Common myeloid progenitor, CD34-positive (primary cell): ENCODE measurements around the gene HRH3.

Experiments used
- CTCF ChIA-PET: fragments of 350-600 bp; sonication (Branson Sonifier 250); formaldehyde crosslinking; loops from one replicate; lab custom pipeline; 2021; ENCODE audit warnings: antibody characterized with exemption; lab: Charles Lee
- POLR2A ChIA-PET: fragments of 350-600 bp; sonication (Branson Sonifier 250); formaldehyde crosslinking; loops from one replicate; lab custom pipeline; 2021; ENCODE audit warnings: antibody characterized with exemption; lab: Charles Lee
- DNase-seq, 3 donors: peaks; one replicate each; pipeline versions ENCODE4 v3.0.0 to v3.0.0-alpha.2; 2013
- H3K27ac ChIP-seq, 2 experiments: 1 replicate in 1 of 2; 2 replicates in 1 of 2; pipeline ENCODE4 v1.7.0; 2013; ENCODE audit warnings: inconsistent platforms in 2 of 2, low read length in 2 of 2, mild to moderate bottlenecking in 2 of 2, low read depth in 1 of 2, moderate library complexity in 1 of 2; ENCODE audit not compliant: severe bottlenecking in 2 of 2, insufficient read depth in 1 of 2, poor library complexity in 1 of 2
- H3K27me3 ChIP-seq, 5 experiments: replicated peaks in 2 of 5; 1 replicate in 3 of 5; 2 replicates in 2 of 5; pipeline versions ENCODE4 v1.6.1 to v1.7.0; 2013; ENCODE audit warnings: low read length in 4 of 5, mild to moderate bottlenecking in 2 of 5, moderate library complexity in 2 of 5, inconsistent platforms in 1 of 5; ENCODE audit not compliant: insufficient read depth in 5 of 5, control insufficient read depth in 4 of 5
- H3K36me3 ChIP-seq, 4 experiments: 1 replicate in 2 of 4; 2 replicates in 2 of 4; pipeline versions ENCODE4 v1.6.1 to v1.7.0; 2013; ENCODE audit warnings: low read length in 3 of 4, control low read depth in 1 of 4, mild to moderate bottlenecking in 1 of 4; ENCODE audit not compliant: control insufficient read depth in 4 of 4, insufficient read depth in 4 of 4
- H3K4me1 ChIP-seq, 4 experiments: 1 replicate in 3 of 4; 2 replicates in 1 of 4; pipeline versions ENCODE4 v1.6.1 to v1.7.1; 2013; ENCODE audit warnings: low read length in 3 of 4, mild to moderate bottlenecking in 3 of 4, control low read depth in 1 of 4, inconsistent platforms in 1 of 4, moderate library complexity in 1 of 4; ENCODE audit not compliant: control insufficient read depth in 4 of 4, insufficient read depth in 4 of 4; ENCODE audit errors: control extremely low read depth in 1 of 4
- H3K4me3 ChIP-seq, 7 experiments: 1 replicate in 4 of 7; 2 replicates in 3 of 7; pipeline versions ENCODE4 v1.5.1 to v1.7.0; 2013; ENCODE audit warnings: mild to moderate bottlenecking in 7 of 7, low read length in 6 of 7, moderate library complexity in 6 of 7, inconsistent platforms in 2 of 7, low read depth in 2 of 7, control low read depth in 1 of 7; ENCODE audit not compliant: insufficient read depth in 4 of 7, control insufficient read depth in 1 of 7; ENCODE audit errors: extremely low read depth in 1 of 7
- H3K9me3 ChIP-seq, 5 experiments: 1 replicate in 4 of 5; 2 replicates in 1 of 5; pipeline versions ENCODE4 v1.6.1 to v1.7.1; 2013; ENCODE audit warnings: low read length in 4 of 5, mild to moderate bottlenecking in 2 of 5, inconsistent platforms in 1 of 5, low read depth in 1 of 5, moderate library complexity in 1 of 5; ENCODE audit not compliant: control insufficient read depth in 4 of 5, insufficient read depth in 2 of 5; ENCODE audit errors: control extremely low read depth in 1 of 5
- WGBS: methylation state at CpG from one replicate; pipeline ENCODE4 v1.1.5; 2013; ENCODE audit not compliant: insufficient coverage; 5-methylcytosine and 5-hydroxymethylcytosine counted together

HRH3 gene

GRCh38 chr20:62265365-62265764, 45.3 kb upstream of the HRH3 start:
- no peaks in the 10 kb centered on the region for H3K4me1 ChIP-seq
- no CpG with 5 or more reads among the region's 1 CpG for WGBS

GRCh38 chr20:62263396-62263795, 43.3 kb upstream of the HRH3 start:
- ChIA-PET POLR2A (no interaction called here), CTCF (no interaction called here)
- Histone ChIP-seq H3K27me3 (no peaks in the 10 kb centered on the region), H3K4me3 (no peak overlapping the region), H3K36me3 (peaks cover 12 to 81% (median 51%) of the 10 kb centered on the region in 4 experiments), H3K9me3 (peaks cover 0 to 14% (median 6%) of the 10 kb centered on the region in 5 experiments), H3K27ac (no peak overlapping the region), H3K4me1 (no peaks in the 10 kb centered on the region)
- WGBS, result 93% methylated on average over 14 of the region's 14 CpGs
- no peak for DNase-seq

More at GRCh38 chr20:62265365-62265764, 45.3 kb upstream of the HRH3 start:
- peaks cover 0 to 14% (median 6%) of the 10 kb centered on the region in 5 experiments for H3K9me3 ChIP-seq
- POLR2A ChIA-PET, result no interaction called here
- no peak overlapping the region for H3K27ac ChIP-seq
- DNase-seq, result no peak
- CTCF ChIA-PET, result no interaction called here
- no peak overlapping the region for H3K4me3 ChIP-seq
- H3K36me3 ChIP-seq, result peaks cover 10 to 71% (median 38%) of the 10 kb centered on the region in 4 experiments
- H3K27me3 ChIP-seq, result no peaks in the 10 kb centered on the region

- H3K4me1 ChIP-seq, result no peaks in the 10 kb centered on the region
- ChIA-PET POLR2A (no interaction called here), CTCF (no interaction called here)
- H3K27me3 ChIP-seq, result no peaks in the 10 kb centered on the region
- peaks cover 0 to 14% (median 6%) of the 10 kb centered on the region in 5 experiments for H3K9me3 ChIP-seq
- peaks cover 12 to 86% (median 54%) of the 10 kb centered on the region in 4 experiments for H3K36me3 ChIP-seq
- WGBS, result 97% methylated on average over 8 of the region's 10 CpGs
- H3K27ac ChIP-seq, result no peak overlapping the region
- DNase-seq, result no peak
- H3K4me3 ChIP-seq, result no peak overlapping the region
These were observed 42.0 kb upstream of the HRH3 start for GRCh38 chr20:62262064-62262463.

GRCh38 chr20:62259294-62259565, 39.2 kb upstream of the HRH3 start:
- H3K4me3 ChIP-seq, result no peak overlapping the region
- H3K4me1 ChIP-seq, result no peaks in the 10 kb centered on the region
- no peaks in the 10 kb centered on the region for H3K27me3 ChIP-seq
- no peak for DNase-seq
- ChIA-PET CTCF (interaction anchor here (1.5 to 2.3 kb wide), 2 partner anchors 16 to 234 kb away, joined by 5 read pairs; no protein-coding TSS in a partner anchor), POLR2A (no interaction called here)
- H3K27ac ChIP-seq, result no peak overlapping the region
- H3K9me3 ChIP-seq, result peaks cover 0 to 3% (median 0%) of the 10 kb centered on the region in 5 experiments
- WGBS, result 94% methylated on average over 8 of the region's 8 CpGs
- H3K36me3 ChIP-seq, result peaks cover 8 to 69% (median 49%) of the 10 kb centered on the region in 4 experiments

- Histone ChIP-seq H3K27me3 (no peaks in the 10 kb centered on the region), H3K4me1 (no peaks in the 10 kb centered on the region), H3K36me3 (peaks cover 6 to 66% (median 46%) of the 10 kb centered on the region in 4 experiments), H3K27ac (no peak overlapping the region), H3K4me3 (no peak overlapping the region), H3K9me3 (no peaks in the 10 kb centered on the region)
- no peak for DNase-seq
- 96% methylated on average over 15 of the region's 20 CpGs for WGBS
- ChIA-PET CTCF (interaction anchor here (1.5 to 2.3 kb wide), 2 partner anchors 15 to 233 kb away, joined by 5 read pairs; no protein-coding TSS in a partner anchor), POLR2A (no interaction called here)
These were observed 38.6 kb upstream of the HRH3 start for GRCh38 chr20:62258499-62259293.

GRCh38 chr20:62255976-62256375, 35.9 kb upstream of the HRH3 start:
- peaks cover 2 to 48% (median 28%) of the 10 kb centered on the region in 4 experiments for H3K36me3 ChIP-seq
- ChIA-PET POLR2A (no interaction called here), CTCF (no interaction called here)
- H3K4me3 ChIP-seq, result no peak overlapping the region
- H3K27ac ChIP-seq, result no peak overlapping the region
- H3K4me1 ChIP-seq, result peaks cover 0 to 10% (median 4%) of the 10 kb centered on the region in 4 experiments
- no peak for DNase-seq
- 98% methylated on average over 10 of the region's 10 CpGs for WGBS
- H3K9me3 ChIP-seq, result no peaks in the 10 kb centered on the region
- H3K27me3 ChIP-seq, result no peaks in the 10 kb centered on the region

- Histone ChIP-seq H3K4me3 (no peak overlapping the region), H3K27me3 (no peaks in the 10 kb centered on the region), H3K4me1 (peaks cover 0 to 11% (median 6%) of the 10 kb centered on the region in 4 experiments), H3K9me3 (no peaks in the 10 kb centered on the region), H3K27ac (no peak overlapping the region), H3K36me3 (peaks cover 1 to 33% (median 18%) of the 10 kb centered on the region in 4 experiments)
- POLR2A ChIA-PET, result no interaction called here
- DNase-seq, result no peak
- CTCF ChIA-PET, result no interaction called here
- 95% methylated on average over 23 of the region's 24 CpGs for WGBS
These were observed 34.1 kb upstream of the HRH3 start for GRCh38 chr20:62254021-62254724.
